C4-2B (cell line): ENCODE data around the gene TMEM40.

Source experiments
- ZFX ChIP-seq: fragments of 450-650 bp; IDR thresholded peaks from 2 replicates; pipeline ENCODE4 v1.6.1; 2017
- TF ChIP-seq, protein P1 (sequence below): fragments of 450-650 bp; conservative IDR thresholded peaks from 2 replicates; pipeline ENCODE4 v1.5.1; 2017; ENCODE audit warnings: mild to moderate bottlenecking

DNA sequence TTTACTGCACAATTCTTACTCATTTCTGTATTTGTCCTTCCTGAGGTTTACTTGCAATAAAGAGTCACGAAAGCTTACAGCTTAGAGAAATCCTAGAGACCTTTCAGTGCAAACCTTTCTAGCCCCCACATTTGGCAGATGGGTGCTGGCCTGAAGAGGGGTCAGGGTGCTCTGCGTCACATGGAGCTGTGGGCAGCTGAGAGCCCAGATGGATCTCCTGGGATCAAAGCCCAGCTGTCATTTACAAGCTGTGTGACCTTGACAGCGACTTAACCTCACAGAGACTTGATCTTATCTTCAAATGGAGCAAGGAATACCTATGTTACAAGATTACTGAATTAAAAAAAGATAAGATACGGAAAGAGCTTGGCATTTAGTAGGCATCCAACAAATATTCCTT is 71.1 kb downstream of the TMEM40 start:
- TF ChIP-seq, protein P1, sequence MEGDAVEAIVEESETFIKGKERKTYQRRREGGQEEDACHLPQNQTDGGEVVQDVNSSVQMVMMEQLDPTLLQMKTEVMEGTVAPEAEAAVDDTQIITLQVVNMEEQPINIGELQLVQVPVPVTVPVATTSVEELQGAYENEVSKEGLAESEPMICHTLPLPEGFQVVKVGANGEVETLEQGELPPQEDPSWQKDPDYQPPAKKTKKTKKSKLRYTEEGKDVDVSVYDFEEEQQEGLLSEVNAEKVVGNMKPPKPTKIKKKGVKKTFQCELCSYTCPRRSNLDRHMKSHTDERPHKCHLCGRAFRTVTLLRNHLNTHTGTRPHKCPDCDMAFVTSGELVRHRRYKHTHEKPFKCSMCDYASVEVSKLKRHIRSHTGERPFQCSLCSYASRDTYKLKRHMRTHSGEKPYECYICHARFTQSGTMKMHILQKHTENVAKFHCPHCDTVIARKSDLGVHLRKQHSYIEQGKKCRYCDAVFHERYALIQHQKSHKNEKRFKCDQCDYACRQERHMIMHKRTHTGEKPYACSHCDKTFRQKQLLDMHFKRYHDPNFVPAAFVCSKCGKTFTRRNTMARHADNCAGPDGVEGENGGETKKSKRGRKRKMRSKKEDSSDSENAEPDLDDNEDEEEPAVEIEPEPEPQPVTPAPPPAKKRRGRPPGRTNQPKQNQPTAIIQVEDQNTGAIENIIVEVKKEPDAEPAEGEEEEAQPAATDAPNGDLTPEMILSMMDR: no peak
- no peak for TF ChIP-seq ZFX
